ENCODE results near the gene MYLK.

- TF ChIP-seq POLR2AphosphoS5 (IDR thresholded peaks at IDR 0.05; ENCODE audit: low read depth, low read length) (no peak), REST (IDR thresholded peaks at IDR 0.05; ENCODE audit: insufficient read depth in 1 of 2, low read depth in 2 of 2, low read length in 2 of 2) (no peak), TAF1 (IDR thresholded peaks at IDR 0.05; ENCODE audit: borderline replicate concordance, insufficient read depth, low read length) (no peak), SIN3A (IDR thresholded peaks at IDR 0.05; ENCODE audit: borderline replicate concordance, insufficient read depth, low read length) (no peak), FOXP2 (optimal IDR thresholded peaks at IDR 0.05; ENCODE audit: borderline replicate concordance, extremely low read depth, extremely low read length, insufficient read depth) (no peak)
These were observed 177.3 kb downstream of the MYLK start for GRCh38 chr3:123706871-123707270.

Measured in PFSK-1 (cell line).